Body of pancreas (tissue), 4 donors: ENCODE data around the gene SLC1A5. TPM values are rescaled to one million over a fixed set of nuclear protein-coding genes. Genes with fewer than 3 reads are reported as not detected.

Experiments used
- ATAC-seq: fragments of 150-250 bp; one replicate; pipeline ENCODE4 v1.9.1; 2016
- DNase-seq, 4 donors: peaks; one replicate each; pipeline ENCODE4 v3.0.0-alpha.2; 2019
- H3K27ac ChIP-seq, 4 donors: fragments of 200-600 bp; sonication (generic); 1 replicate in 3 of 4; 2 replicates in 1 of 4; pipeline versions ENCODE4 v1.5.1 to v1.6.1; 2016 to 2019; ENCODE audit warnings: mild to moderate bottlenecking in 1 of 4, mixed read lengths in 1 of 4, moderate library complexity in 1 of 4
- H3K27me3 ChIP-seq, 2 donors: fragments of 200-600 bp; sonication (generic); one replicate each; pipeline ENCODE4 v1.6.0; 2016; ENCODE audit warnings: mild to moderate bottlenecking in 1 of 2
- H3K36me3 ChIP-seq, 2 donors: fragments of 200-600 bp; sonication (generic); replicated peaks in 1 of 2; 2 replicates each; pipeline ENCODE4 v1.5.1; 2016; ENCODE audit warnings: low read depth in 2 of 2; ENCODE audit not compliant: insufficient read depth in 1 of 2
- H3K4me1 ChIP-seq: fragments of 200-600 bp; sonication (generic); one replicate; pipeline ENCODE4 v1.6.0; 2016
- H3K4me3 ChIP-seq, 2 donors: fragments of 200-600 bp; sonication (generic); 1 replicate in 1 of 2; 2 replicates in 1 of 2; pipeline ENCODE4 v1.5.1; 2016 to 2019
- H3K9me3 ChIP-seq, 3 donors: fragments of 200-600 bp; sonication (generic); 1 replicate in 2 of 3; 2 replicates in 1 of 3; pipeline ENCODE4 v1.5.1; 2016
- CTCF ChIP-seq, 7 experiments: fragments of 450-650 bp in 4 of 7; fragments of 200-600 bp in 3 of 7; sonication (generic) in 3 of 7; IDR thresholded peaks; one replicate each; pipeline ENCODE4 v1.5.1; 2016 to 2019; ENCODE audit warnings: antibody characterized with exemption in 7 of 7
- POLR2A ChIP-seq, 3 donors: fragments of 450-650 bp; IDR thresholded peaks; one replicate each; pipeline ENCODE4 v1.6.1; 2016; ENCODE audit warnings: antibody characterized with exemption in 3 of 3, mild to moderate bottlenecking in 2 of 3
- WGBS, 2 donors: methylation state at CpG; one replicate each; pipeline ENCODE4 v1.1.5; 2017; 5-methylcytosine and 5-hydroxymethylcytosine counted together
- intact Hi-C: fragments of 100-400 bp; cut with DNase I; formaldehyde crosslinking; loops from one replicate; pipeline ENCODE4 v1.15.1; 2023
- total RNA-seq, 2 donors: library from RNA; depleted of rRNA; stranded (reverse); fragments of >200 nt; gene quantifications; one replicate each; pipeline ENCODE4 v1.1.0, GENCODE V29; 2016

SLC1A5 gene
- total RNA-seq, 2 donors from 2014 or later = 31.4 to 39.2 TPM

GRCh38 chr19:46744005-46744691, 44.2 kb downstream of the SLC1A5 start:
- Histone ChIP-seq H3K4me1 (peaks cover 38% of the 10 kb centered on the region), H3K9me3 (no peaks in the 10 kb centered on the region), H3K27ac (no peak overlapping the region), H3K36me3 (no peaks in the 10 kb centered on the region), H3K4me3 (no peak overlapping the region), H3K27me3 (no peaks in the 10 kb centered on the region)
- TF ChIP-seq CTCF (IDR thresholded peaks at IDR 0.05) = no peak
- no peak for TF ChIP-seq POLR2A (IDR thresholded peaks at IDR 0.05)
- WGBS, 2 donors = 86 to 90% methylated on average over 12 of the region's 12 CpGs
- ATAC-seq (no peak), DNase-seq (no peak)
- intact Hi-C loops = no loop called here

GRCh38 chr19:46742926-46743480, 45.4 kb downstream of the SLC1A5 start:
- ATAC-seq (no peak), DNase-seq (no peak)
- intact Hi-C loops = no loop called here
- no peak for TF ChIP-seq CTCF (IDR thresholded peaks at IDR 0.05)
- TF ChIP-seq POLR2A (IDR thresholded peaks at IDR 0.05) = no peak
- peaks cover 38% of the 10 kb centered on the region for H3K4me1 ChIP-seq
- no peaks in the 10 kb centered on the region for H3K27me3 ChIP-seq
- WGBS, 2 donors = 54 to 64% methylated on average over 4 of the region's 4 CpGs
- H3K36me3 ChIP-seq = no peaks in the 10 kb centered on the region
- no peak overlapping the region for H3K27ac ChIP-seq
- H3K9me3 ChIP-seq = no peaks in the 10 kb centered on the region
- no peak overlapping the region for H3K4me3 ChIP-seq

- Histone ChIP-seq H3K4me3 (no peak overlapping the region), H3K27ac (no peak overlapping the region), H3K9me3 (no peaks in the 10 kb centered on the region), H3K36me3 (no peaks in the 10 kb centered on the region), H3K27me3 (no peaks in the 10 kb centered on the region), H3K4me1 (peaks cover 28% of the 10 kb centered on the region)
- ATAC-seq (no peak), DNase-seq (no peak)
- intact Hi-C loops = no loop called here
- TF ChIP-seq POLR2A (IDR thresholded peaks at IDR 0.05) = no peak
- no peak for TF ChIP-seq CTCF (IDR thresholded peaks at IDR 0.05)
- 84 to 86% methylated on average over 8 to 17 of the region's 17 CpGs for WGBS, 2 donors
These were observed 46.9 kb downstream of the SLC1A5 start for GRCh38 chr19:46741447-46741846.

- intact Hi-C loops = no loop called here
- Histone ChIP-seq H3K36me3 (peaks cover 0 to 2% of the 10 kb centered on the region in 2 donors), H3K4me3 (no peak overlapping the region), H3K4me1 (peaks cover 19% of the 10 kb centered on the region), H3K27ac (no peak overlapping the region), H3K9me3 (no peaks in the 10 kb centered on the region), H3K27me3 (no peaks in the 10 kb centered on the region)
- DNase-seq (peak in 1 of 4 donors; percentile 30), ATAC-seq (peak; percentile 22)
- TF ChIP-seq POLR2A (IDR thresholded peaks at IDR 0.05) = no peak
- no peak for TF ChIP-seq CTCF (IDR thresholded peaks at IDR 0.05)
- WGBS, 2 donors = 79 to 86% methylated on average over 5 to 14 of the region's 14 CpGs
These were observed 49.1 kb downstream of the SLC1A5 start for GRCh38 chr19:46739290-46739771.
